IMR-90 (cell line): ENCODE measurements around the gene CDRT15L2. TPM values are rescaled to one million over a fixed set of nuclear protein-coding genes. Genes with fewer than 3 reads are reported as not detected.
"Not testable (repeated sequence)": the region's sequence is repeated elsewhere in the genome, so short reads cannot be mapped to it uniquely, and the experiment has no call there.

ENCODE experiments used
- ATAC-seq: fragments of 200-7000 bp; cut with Tn5 transposase; 2 replicates; pipeline ENCODE4 v1.9.1; 2020; ENCODE audit warnings: low read depth, mild to moderate bottlenecking, moderate library complexity
- BruUV-seq: library from RNA; stranded (reverse); fragments of 400-500 nt; replicated peaks from 2 replicates; lab custom pipeline; 2021; lab: Mats Ljungman, UMichigan
- CTCF ChIA-PET: fragments of 300-600 bp; formaldehyde crosslinking; extraction: SDS; loops from one replicate; lab custom pipeline; 2021; ENCODE audit warnings: antibody characterized with exemption; lab: Yijun Ruan, JAX
- POLR2A ChIA-PET: fragments of 300-600 bp; sonication (Branson Sonifier 250); formaldehyde crosslinking; loops from one replicate; lab custom pipeline; 2022; ENCODE audit warnings: antibody characterized with exemption; ENCODE audit not compliant: unreplicated experiment; lab: Charles Lee
- DNase-seq: peaks from one replicate; pipeline ENCODE4 v3.0.0; 2013
- H2AFZ ChIP-seq: replicated peaks from 2 replicates; pipeline ENCODE3; 2013; ENCODE audit warnings: low read length, mild to moderate bottlenecking; ENCODE audit not compliant: poor library complexity
- H2AK5ac ChIP-seq: 2 replicates; pipeline ENCODE4 v1.6.1; 2013; ENCODE audit warnings: low read depth, low read length, inconsistent platforms
- H2AK9ac ChIP-seq: replicated peaks from 2 replicates; pipeline ENCODE3; 2013; ENCODE audit warnings: mild to moderate bottlenecking, low read depth, low read length, moderate library complexity; ENCODE audit not compliant: poor library complexity
- H2BK120ac ChIP-seq: 2 replicates; pipeline ENCODE4 v1.6.1; 2013; ENCODE audit warnings: low read depth, low read length, inconsistent platforms
- H2BK15ac ChIP-seq: 3 replicates; pipeline ENCODE4 v1.6.1; 2013; ENCODE audit warnings: low read depth, low read length, inconsistent platforms
- H2BK20ac ChIP-seq: 2 replicates; pipeline ENCODE4 v1.6.1; 2013; ENCODE audit warnings: low read depth, mild to moderate bottlenecking, inconsistent platforms, low read length, moderate library complexity
- H2BK5ac ChIP-seq: 2 replicates; pipeline ENCODE4 v1.6.1; 2013; ENCODE audit warnings: mild to moderate bottlenecking, low read depth, low read length, inconsistent platforms; ENCODE audit not compliant: poor library complexity, severe bottlenecking
- H3K14ac ChIP-seq: replicated peaks from 2 replicates; pipeline ENCODE4 v1.6.1; 2013; ENCODE audit warnings: low read depth, low read length, inconsistent platforms
- H3K18ac ChIP-seq: 2 replicates; pipeline ENCODE4 v1.6.1; 2013; ENCODE audit warnings: low read depth, low read length, control low read depth
- H3K23ac ChIP-seq: 2 replicates; pipeline ENCODE4 v1.6.1; 2013; ENCODE audit warnings: low read depth, low read length, inconsistent platforms
- H3K27ac ChIP-seq: 2 replicates; pipeline ENCODE4 v1.5.1; 2013; ENCODE audit warnings: mild to moderate bottlenecking, control low read depth, low read length; ENCODE audit not compliant: insufficient read depth
- H3K27me3 ChIP-seq: 2 replicates; pipeline ENCODE4 v1.6.1; 2013; ENCODE audit warnings: low read length; ENCODE audit not compliant: control insufficient read depth, insufficient read depth
- H3K36me3 ChIP-seq: 2 replicates; pipeline ENCODE4 v1.6.1; 2013; ENCODE audit warnings: low read length, mixed read lengths; ENCODE audit not compliant: control insufficient read depth, insufficient read depth
- H3K4ac ChIP-seq: 2 replicates; pipeline ENCODE4 v1.6.1; 2013; ENCODE audit warnings: low read depth, low read length, inconsistent platforms
- H3K4me1 ChIP-seq: 2 replicates; pipeline ENCODE4 v1.6.1; 2013; ENCODE audit warnings: low read length, mixed read lengths; ENCODE audit not compliant: control insufficient read depth, insufficient read depth
- H3K4me2 ChIP-seq: 2 replicates; pipeline ENCODE4 v1.6.1; 2013; ENCODE audit warnings: low read depth, mild to moderate bottlenecking, control low read depth, low read length, moderate library complexity
- H3K4me3 ChIP-seq: 2 replicates; pipeline ENCODE4 v1.5.1; 2013; ENCODE audit warnings: low read depth, mild to moderate bottlenecking, control low read depth, low read length, moderate library complexity; ENCODE audit not compliant: insufficient read depth
- H3K56ac ChIP-seq: 2 replicates; pipeline ENCODE4 v1.6.1; 2013; ENCODE audit warnings: low read length, inconsistent platforms; ENCODE audit not compliant: insufficient read depth; ENCODE audit errors: extremely low read depth
- H3K79me1 ChIP-seq, 2 experiments: 2 replicates each; pipeline ENCODE4 v1.6.1; 2013; ENCODE audit warnings: low read length in 2 of 2, inconsistent platforms in 1 of 2, low read depth in 1 of 2
- H3K9ac ChIP-seq: 2 replicates; pipeline ENCODE4 v1.6.1; 2013; ENCODE audit warnings: low read depth, low read length, control low read depth
- H3K9me1 ChIP-seq: 2 replicates; pipeline ENCODE4 v1.6.1; 2013; ENCODE audit warnings: low read length, inconsistent platforms; ENCODE audit not compliant: insufficient read depth
- H3K9me3 ChIP-seq: 2 replicates; pipeline ENCODE4 v1.6.1; 2013; ENCODE audit warnings: low read length; ENCODE audit not compliant: control insufficient read depth, insufficient read depth
- H4K20me1 ChIP-seq: 2 replicates; pipeline ENCODE4 v1.6.1; 2013; ENCODE audit warnings: low read length, inconsistent platforms; ENCODE audit not compliant: insufficient read depth
- H4K5ac ChIP-seq: 2 replicates; pipeline ENCODE4 v1.6.1; 2013; ENCODE audit warnings: mild to moderate bottlenecking, low read depth, low read length, control low read depth
- H4K8ac ChIP-seq, 2 experiments: 2 replicates each; pipeline ENCODE4 v1.6.1; 2013; ENCODE audit warnings: low read depth in 2 of 2, low read length in 2 of 2, control low read depth in 1 of 2, inconsistent platforms in 1 of 2
- H4K91ac ChIP-seq: 2 replicates; pipeline ENCODE4 v1.6.1; 2013; ENCODE audit warnings: low read depth, low read length, inconsistent platforms; ENCODE audit not compliant: insufficient read depth
- WGBS, 2 experiments: methylation state at CpG; one replicate each; pipeline versions ENCODE4 v1.1.5 to v1.1.7; 2013; ENCODE audit warnings: missing lambda C conversion rate in 2 of 2; ENCODE audit not compliant: insufficient read length in 1 of 2; ENCODE audit errors: extremely low coverage in 2 of 2; 5-methylcytosine and 5-hydroxymethylcytosine counted together
- dilution Hi-C: fragments of 300-500 bp; cut with HindIII; formaldehyde crosslinking; loops from one replicate; pipeline ENCODE4 v1.14.3; 2018; ENCODE audit warnings: low sequenced_read_pairs; ENCODE audit not compliant: unreplicated experiment
- in situ Hi-C: fragments of 300-500 bp; cut with MboI; formaldehyde crosslinking; loops from 3 replicates; pipeline ENCODE4 v1.14.3; 2019; ENCODE audit warnings: low sequenced_read_pairs, inconsistent platforms, mixed read lengths
- intact Hi-C: fragments of 100-400 bp; cut with micrococcal nuclease; formaldehyde crosslinking; loops from 2 replicates; pipeline ENCODE4 v1.10.0; 2022
- microRNA-seq, 2 experiments: library from miRNA; stranded (forward) in 1 of 2; unstranded in 1 of 2; fragments of 10-50 nt in 1 of 2; fragments of <30 nt in 1 of 2; gene quantifications in 1 of 2; microRNA quantifications in 1 of 2; one replicate each; pipeline versions ENCODE3 to v1.1.0; 2013 to 2020; ENCODE audit not compliant: insufficient read depth in 1 of 2, insufficient read length in 1 of 2, unreplicated experiment in 1 of 2
- polyA plus RNA-seq, 3 experiments: library from polyadenylated mRNA; depleted of rRNA; stranded (reverse); fragments of >200 nt; gene quantifications; 2 replicates each; pipeline ENCODE4 v1.2.3, GENCODE V29; 2012; ENCODE audit warnings: low replicate concordance in 1 of 3
- small RNA-seq, 5 experiments: library from RNA; depleted of rRNA; stranded (forward); fragments of <200 nt; gene quantifications; one replicate each; pipeline ENCODE3, GENCODE V24; 2012
- total RNA-seq: library from RNA; depleted of rRNA; stranded (reverse); fragments of >200 nt; gene quantifications from 2 replicates; pipeline ENCODE4 v1.2.3, GENCODE V29; 2012; rRNA removed

Gene CDRT15L2
- total and polyA plus RNA-seq, 2 of the 4 experiments (the other 2 are of a cell fraction): not detected

- H3K27me3 ChIP-seq, H4K20me1 ChIP-seq, H2AFZ ChIP-seq, H4K8ac ChIP-seq, dilution Hi-C loops, H3K9ac ChIP-seq, CTCF ChIA-PET, H3K4me2 ChIP-seq, H3K56ac ChIP-seq, BruUV-seq, in situ Hi-C loops, H2BK120ac ChIP-seq, POLR2A ChIA-PET, H4K91ac ChIP-seq, H2AK9ac ChIP-seq, H3K9me3 ChIP-seq, H3K4me1 ChIP-seq, H2BK5ac ChIP-seq, H3K18ac ChIP-seq, H3K14ac ChIP-seq, H2AK5ac ChIP-seq, H3K36me3 ChIP-seq, DNase-seq, ATAC-seq, H2BK15ac ChIP-seq, H3K27ac ChIP-seq, H3K4ac ChIP-seq, intact Hi-C loops, H3K23ac ChIP-seq, H3K79me1 ChIP-seq, H3K9me1 ChIP-seq, H3K4me3 ChIP-seq, H4K5ac ChIP-seq, H2BK20ac ChIP-seq: not testable (repeated sequence)
- no CpG with 5 or more reads among the region's 3 CpGs for WGBS, 2 experiments
Measured at GRCh38 chr17:20615461-20615860, 35.9 kb downstream of the CDRT15L2 start.

Small RNA genes lying within 50 kb of the gene (microRNA-seq; reads per million reads assigned to microRNA genes)
- not detected for gene AC015818.1 (ENCODE audit: insufficient read depth, insufficient read length)
- not detected for gene AC087499.1 (ENCODE audit: insufficient read depth, insufficient read length)
- gene AC087499.3 (ENCODE audit: insufficient read depth, insufficient read length): not detected

Small RNA genes lying within 50 kb of the gene (small RNA-seq; reads per million reads assigned to genes)
- 0 reads per million in 5 experiments for gene AC015818.1
- gene AC087499.1: 0 reads per million in 5 experiments
- 0 reads per million in 5 experiments for gene AC087499.3

Other genes with a start within 250 kb of the CDRT15L2 start
- not detected in 2 replicates for gene LGALS9B, start 112.2 kb upstream of the CDRT15L2 start, total RNA-seq
- not detected in 2 replicates for gene LGALS9B, start 112.2 kb upstream of the CDRT15L2 start, polyA plus RNA-seq (2012; rRNA removed)